NCI-H345 treated with DMSO at 0.1 percent for 48 hours (cell line): Measurements from ENCODE around the gene FASLG.
"Not testable (repeated sequence)": the region's sequence is repeated elsewhere in the genome, so short reads cannot be mapped to it uniquely, and the experiment has no call there.

Source experiments
- DNase-seq: peaks from one replicate; lab custom pipeline; 2025; ENCODE audit not compliant: unreplicated experiment; lab: John Stamatoyannopoulos, UW

FASLG gene

DNA sequence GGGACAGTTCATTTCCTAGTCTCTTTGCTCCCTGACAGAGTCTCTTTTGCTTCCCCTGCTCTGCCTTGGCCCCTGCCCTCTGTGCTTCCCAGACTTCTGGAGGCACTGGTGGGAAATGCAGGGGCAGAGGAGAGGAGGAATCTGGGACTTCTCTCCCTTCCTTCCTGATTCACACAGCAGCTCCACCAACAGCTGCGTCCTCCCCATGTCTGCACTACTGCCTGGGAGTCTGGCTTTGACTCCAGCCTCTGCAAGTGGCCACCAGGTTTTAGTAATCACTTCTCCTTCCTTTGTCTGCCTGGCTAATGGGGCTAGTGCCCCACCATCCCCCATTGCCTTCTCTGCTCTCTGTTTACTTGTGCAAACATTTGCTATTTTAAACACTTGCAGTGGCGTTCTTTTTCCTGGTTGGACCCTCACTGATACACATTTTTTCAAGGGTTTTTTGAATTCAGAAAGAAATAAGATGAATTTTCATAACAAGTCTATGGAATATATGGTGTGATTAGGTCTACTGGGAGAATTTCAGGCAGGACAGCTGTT is 21.9 kb downstream of the FASLG start:
- DNase-seq = no peak

DNA sequence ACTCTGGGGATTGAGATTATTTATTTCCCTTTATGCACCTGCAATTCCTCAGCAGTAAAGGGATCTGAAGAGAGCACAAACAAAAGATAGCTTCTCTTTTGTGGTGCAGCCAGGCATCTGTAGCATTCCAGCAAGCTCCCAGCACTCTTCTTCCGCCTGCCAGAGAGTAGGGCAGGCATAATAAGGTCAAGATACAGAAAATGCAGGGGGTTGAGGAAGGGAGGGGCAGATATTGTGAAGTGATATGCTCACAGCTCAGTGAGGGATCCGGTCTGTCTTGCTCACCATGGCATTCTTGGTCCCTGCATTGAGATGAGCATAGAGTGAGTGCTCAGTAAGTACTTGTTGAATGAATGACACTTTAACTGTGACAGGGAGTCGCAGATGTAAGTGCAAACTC is 23.9 kb downstream of the FASLG start:
- DNase-seq = no peak

DNA sequence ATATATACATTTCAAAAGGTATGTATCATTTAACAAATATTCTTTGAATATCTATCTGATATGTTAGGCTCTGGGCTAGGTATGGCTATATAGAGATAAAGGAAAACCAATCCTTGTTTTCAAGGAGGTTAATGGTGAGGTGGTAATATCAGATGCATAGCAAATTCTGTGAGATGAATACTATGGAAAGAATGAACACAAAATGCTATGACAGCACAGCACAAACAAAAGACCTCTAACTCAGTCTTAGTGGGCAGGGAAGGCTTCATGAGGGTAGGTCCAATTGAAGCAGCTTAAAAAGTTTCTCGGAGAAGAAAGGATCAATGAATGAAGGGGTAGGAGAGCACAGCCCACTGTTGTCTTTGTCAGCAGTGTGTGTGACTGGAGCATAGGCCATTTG is 27.2 kb downstream of the FASLG start:
- no peak for DNase-seq

DNA sequence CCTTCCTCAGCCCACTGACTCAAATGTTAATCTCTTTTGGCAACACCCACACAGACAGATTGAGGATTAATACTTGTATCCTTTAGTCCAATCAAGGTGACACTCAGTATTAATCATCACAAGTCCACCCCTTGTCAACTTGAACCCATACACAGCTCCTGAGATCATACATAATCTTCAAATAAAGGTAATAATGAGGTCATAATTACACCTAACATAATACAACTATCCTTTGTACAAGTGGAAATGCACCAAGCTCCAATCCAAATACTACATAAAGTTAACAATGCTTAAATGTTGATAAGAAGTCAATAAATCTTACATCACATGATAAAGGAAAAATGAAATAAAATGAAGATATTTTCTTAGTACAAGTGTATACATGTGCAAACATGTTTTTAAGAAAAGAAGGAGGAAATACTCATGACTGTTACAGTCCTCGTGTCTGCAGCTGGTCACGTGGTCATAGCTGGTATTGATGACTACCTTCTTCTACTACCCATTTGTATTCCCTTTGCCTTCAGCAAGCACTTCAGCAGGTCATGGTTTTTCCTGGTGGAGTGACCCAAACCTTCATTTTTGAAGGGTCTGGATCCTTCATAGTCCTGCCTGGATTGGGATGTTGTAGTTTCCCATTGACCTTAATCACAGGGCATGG is 29.7 kb downstream of the FASLG start:
- not testable (repeated sequence) for DNase-seq

DNA sequence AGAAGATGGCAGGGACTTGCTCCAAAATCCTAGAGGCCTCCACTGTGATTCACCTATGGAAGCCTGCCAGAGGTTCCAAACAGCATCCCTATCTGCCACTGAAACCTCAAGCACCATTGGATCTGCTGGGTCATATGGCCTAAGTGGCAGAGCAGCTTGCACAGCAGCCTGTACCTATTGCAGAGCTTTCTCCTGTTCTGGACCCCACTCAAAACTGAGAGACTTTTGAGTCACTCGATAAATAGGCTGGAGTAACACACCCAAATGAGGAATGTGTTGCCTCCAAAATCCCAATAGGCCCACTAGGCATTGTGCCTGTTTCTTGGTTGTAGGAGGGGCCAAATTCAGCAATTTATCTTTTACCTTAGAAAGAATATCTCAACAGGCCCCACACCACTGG is 32.0 kb downstream of the FASLG start:
- DNase-seq = not testable (repeated sequence)

DNA sequence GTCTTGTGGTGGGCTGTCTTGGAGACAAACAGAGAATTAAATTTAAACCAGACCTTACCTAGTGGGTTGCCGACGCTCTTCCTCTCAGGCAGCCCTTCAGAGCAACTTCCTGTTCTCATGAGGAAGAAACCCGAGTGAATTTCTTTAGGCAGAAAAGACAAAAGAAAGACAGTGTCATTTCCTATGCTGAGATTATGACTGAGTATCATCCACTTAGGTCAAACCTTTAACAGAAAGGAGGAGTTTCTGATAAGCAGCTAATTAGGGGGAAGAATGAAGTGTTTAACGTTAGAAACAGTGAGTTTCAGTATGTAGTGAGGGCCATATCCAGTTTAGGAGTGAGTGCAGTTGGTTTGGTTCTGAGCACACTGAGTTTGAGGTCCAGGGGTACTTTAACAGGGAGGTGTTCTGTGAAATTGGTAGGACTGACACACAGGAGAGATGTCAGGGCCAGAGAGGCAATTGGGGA is 38.7 kb downstream of the FASLG start:
- no peak for DNase-seq

DNA sequence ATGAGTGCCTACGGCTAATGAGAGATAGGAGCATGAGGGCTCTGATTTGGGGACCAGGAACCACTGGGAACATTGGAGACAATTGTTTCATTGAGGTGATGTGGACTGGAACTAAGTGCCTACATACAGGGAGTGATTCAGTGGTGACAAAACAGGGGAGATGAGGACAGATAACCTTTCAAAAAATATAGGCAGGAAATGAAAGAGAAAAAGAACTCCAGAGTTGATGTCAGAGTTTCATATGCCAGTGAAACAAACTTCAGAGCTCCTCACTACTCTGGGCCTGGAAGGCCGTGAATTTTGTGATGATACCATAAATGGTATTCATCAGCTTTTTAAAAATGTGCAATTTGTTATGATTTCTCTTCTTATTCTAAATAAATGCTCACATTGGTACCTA is 39.3 kb downstream of the FASLG start:
- no peak for DNase-seq

DNA sequence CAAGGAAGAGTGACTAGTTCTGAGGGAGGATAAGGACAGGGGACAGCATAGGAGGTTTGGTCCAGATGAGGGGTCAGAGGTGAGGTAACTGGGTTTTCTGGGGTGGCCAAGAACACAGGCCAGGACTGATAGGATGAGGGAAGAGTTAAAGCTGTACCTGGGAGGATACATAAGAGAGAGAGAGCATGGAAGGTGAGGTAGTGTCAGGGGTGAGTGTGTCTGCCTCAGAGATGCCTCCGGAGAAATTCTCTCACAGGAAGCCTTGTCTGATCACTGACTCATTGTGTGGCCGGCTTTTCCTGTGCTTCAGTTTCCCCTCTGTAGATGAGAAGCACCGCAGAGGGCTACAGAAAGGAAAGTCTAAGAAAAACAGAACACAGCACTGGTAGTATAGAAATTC is 40.2 kb downstream of the FASLG start:
- no peak for DNase-seq

DNA sequence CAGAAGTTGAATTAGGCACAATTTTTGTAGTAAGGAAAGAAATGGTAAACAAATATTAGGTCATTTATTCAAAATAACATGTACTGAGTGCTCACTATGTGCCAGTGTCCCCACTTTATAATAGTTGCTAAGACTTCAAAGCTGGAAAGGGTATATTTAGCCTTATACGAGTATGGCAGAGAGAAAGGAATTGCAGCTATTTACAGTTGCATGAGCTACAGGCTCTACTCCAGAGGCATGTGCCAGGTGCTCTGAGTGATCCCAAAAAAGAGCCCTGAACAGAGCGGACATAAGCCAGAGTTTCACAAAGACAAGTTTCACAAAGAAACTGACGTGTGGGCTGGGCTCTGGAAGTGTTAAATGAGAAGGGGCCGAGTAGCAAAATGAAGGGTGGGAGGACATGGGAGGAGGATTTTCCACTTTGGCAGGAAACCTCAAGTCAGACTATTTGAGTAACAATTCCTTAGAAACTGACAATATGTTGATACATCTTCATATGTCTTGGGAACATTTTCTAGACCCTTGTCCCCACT is 40.9 kb downstream of the FASLG start:
- DNase-seq = no peak

DNA sequence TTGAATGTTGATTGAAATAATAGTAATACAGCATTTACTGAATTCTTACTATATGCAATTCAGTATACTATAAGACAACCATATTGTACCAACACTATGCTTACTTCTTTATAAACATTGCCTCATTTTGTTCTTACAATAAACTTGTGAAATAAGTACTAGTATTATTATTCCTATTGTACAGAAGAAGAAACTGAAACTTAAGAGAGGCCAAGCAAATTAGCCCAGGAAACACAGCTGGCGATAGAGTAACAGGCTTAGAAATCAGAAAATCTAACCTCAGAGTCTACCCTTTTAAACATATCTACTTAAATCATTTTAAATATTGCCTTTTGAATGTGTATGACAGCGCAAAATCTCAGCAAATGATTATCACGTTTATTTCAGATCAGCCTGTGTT is 41.7 kb downstream of the FASLG start:
- no peak for DNase-seq

DNA sequence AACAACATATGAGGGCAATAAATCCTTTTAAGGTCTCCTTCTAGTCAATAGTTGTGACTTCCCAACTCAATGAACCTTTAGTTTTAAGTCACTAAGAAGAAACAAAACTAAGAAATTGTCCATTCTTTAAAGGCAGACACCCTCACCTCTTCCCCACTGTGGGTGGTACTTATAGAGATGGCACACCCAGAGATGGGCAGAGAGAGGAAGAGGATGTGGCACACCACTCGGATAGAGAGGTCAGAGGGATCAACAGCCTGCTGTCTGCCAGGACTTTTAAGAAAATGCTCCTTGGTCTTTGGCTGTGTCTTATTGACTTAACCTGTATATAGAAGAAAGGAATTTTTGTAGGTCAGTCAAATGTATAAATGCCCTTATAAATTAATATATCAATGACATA is 45.1 kb downstream of the FASLG start:
- no peak for DNase-seq

DNA sequence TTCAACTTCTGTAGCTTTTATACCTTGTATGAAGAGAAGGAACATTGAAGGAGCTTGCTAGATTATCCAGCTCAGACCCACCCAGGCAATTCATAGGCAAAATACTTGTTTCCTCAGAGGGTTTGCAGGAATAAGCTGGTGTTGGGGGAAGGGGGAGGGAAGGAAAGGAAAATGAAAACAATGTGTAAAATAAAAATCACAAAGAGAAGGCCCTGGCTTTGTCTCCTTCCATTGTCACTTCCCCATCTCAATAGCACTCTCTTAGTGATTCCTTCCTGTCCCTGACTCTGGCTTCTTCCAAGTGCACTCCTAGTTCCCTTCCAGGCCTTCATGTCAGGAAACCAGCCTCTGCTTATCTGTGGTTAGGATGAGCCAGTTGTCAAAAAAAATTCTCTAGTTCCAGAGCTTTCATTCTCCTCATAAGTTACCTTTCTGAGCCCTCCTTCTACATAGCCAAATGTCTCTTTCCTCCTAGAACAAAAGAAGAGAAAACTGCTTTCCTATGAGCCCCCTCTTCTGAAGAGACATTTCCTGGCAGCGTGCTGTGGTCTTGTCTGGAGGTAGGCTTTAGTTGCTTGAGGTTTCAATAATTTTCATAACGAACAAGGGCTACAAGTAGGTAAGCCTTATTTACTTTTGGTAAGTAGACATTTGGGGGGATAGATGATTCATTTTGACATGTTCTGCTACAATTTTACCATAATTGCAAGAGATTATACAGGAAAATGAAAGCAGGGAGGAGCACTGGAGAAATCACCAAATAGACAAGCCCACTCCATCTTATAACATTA is 45.7 kb downstream of the FASLG start:
- DNase-seq = no peak

DNA sequence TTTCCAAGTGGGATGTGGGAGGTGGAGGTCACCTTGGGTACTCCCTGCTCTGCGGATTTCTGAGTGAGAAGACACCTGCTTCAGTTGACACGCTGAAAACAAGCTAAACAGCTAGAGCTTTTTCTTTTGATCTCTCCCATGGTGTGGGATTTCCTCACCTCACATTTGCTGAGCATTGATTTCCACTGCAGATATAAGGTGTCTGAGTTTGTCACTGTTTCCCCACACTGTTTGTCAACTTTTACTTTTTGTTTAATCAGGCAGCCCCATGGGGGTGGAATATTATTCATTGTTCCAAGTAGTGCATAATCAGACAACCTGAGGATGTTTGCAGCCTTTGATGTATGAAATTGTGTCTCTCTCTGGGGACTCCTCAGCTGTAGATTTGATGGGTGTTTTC is 49.5 kb downstream of the FASLG start:
- no peak for DNase-seq

DNA sequence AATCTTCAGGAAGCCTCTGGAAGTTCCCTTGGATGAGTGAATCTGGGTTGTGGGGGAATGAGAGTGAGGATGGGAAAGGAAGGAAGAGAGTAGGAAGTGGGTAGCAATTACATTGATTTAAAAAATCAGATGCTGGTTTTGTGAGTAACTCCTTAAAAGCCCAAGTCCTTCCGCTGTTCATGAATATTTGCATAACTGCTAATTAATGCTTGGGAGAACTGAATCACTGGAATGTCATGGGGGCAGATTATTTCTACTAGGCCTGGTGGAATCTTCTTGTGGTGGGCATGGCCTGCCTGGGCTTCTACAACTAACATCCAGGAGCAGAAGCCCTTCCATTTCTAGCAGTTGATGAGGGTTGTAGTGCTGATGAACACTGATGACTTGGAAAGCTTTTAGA is 52.7 kb downstream of the FASLG start:
- no peak for DNase-seq

DNA sequence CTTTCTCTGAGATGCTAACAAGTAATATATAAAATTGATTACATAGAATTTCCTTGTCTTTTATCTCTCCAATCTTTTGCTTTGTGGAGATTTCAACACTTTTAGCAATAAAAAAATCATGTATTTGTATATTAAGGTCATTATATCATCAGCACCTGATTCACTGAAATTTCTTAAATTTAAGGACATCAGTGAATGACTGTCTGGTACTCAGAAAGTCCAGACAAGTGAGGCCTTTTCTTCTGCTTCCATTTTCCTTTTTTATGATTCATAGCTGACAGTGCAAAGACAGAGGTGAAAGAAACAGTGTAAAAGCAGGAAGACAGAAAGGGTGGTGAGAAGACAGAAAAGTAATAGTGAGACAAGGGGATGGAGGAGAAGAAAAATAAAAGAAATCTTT is 54.6 kb downstream of the FASLG start:
- DNase-seq = no peak
